T follicular helper cell (primary cell): ENCODE data around the gene SNRPD3.
"Not testable (repeated sequence)": the region's sequence is repeated elsewhere in the genome, so short reads cannot be mapped to it uniquely, and the experiment has no call there.

Experiments
- DNase-seq: peaks from one replicate; pipeline ENCODE4 v3.0.0-alpha.2; 2020; ENCODE audit warnings: low read depth

The SNRPD3 gene

DNA sequence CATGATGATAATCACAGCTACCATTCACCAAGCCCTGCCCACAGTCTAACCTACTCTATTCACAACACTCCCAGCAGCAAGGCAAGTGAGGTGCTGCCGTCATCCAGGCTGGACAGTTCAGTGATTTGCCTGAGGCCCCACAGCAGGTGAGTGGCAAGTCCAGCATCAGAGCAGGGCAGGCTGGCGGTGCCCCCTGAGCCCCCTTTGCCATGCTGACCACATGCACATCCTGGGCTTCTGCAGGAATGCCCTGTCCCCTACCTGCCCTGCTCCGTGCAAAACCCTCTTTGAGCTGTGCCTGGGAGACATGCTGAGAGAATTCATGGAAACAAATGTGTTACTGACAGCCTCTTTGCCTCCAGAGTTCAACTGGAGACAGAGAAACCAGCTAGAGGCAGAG, 54.1 kb downstream of the SNRPD3 start:
- DNase-seq = not testable (repeated sequence)

DNA sequence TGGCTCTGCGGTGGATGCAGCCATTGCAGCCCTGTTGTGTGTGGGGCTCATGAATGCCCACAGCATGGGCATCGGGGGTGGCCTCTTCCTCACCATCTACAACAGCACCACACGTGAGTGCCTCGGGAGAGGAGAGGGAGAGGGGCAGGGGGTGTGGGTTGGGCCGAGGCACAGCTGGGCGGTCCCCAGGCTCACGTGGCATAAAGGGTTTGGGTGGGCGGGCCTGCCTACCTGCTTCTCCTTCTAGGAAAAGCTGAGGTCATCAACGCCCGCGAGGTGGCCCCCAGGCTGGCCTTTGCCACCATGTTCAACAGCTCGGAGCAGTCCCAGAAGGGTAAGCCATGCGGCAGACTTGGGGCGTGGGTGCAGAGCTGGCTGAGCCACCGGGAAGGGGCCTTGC, 59.0 kb downstream of the SNRPD3 start:
- DNase-seq = not testable (repeated sequence)

DNA sequence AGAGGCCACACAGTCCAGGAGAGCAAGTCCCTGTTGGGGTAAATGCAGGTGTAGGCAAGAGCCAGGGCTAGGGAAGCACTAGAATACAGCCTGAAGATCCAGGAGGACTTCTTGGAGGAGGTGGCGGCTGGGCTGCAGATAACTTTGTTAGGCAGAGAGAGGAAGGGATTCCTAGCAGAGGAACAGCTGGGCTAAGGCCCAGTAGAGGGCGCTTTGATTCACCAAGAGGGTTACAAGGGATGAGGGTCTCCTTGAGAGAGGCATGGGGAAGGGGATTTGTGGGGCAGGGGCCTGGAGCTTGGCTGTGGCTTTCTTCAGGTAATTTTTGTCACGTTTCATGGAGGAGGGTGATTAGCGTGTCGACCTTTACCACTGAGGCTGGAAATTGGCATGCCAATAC, 65.4 kb downstream of the SNRPD3 start:
- DNase-seq = not testable (repeated sequence)

DNA sequence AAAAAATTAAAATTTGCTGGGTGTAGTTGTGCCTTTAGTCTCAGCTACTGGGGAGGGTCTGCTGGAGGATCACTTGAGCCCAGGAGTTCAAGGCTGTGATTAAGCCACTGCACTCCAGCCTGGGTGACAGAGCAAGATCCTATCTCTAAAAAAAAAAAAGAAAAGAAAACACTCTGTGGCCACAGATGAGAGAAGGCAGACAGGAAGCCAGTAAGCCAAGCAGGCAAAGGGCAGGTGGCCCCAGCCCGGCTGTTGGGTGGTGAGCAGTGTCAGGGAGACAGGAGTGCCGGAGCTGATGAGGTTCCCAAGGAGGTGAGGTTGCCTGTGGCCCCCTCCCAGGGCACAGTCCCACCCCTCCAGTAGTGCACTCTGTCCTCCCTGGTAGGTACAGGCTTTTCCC, 66.8 kb downstream of the SNRPD3 start:
- not testable (repeated sequence) for DNase-seq
